ENCODE measurements around the gene TMEM91.
"Not testable (repeated sequence)": the region's sequence is repeated elsewhere in the genome, so short reads cannot be mapped to it uniquely, and the experiment has no call there.

TMEM91 gene

DNA sequence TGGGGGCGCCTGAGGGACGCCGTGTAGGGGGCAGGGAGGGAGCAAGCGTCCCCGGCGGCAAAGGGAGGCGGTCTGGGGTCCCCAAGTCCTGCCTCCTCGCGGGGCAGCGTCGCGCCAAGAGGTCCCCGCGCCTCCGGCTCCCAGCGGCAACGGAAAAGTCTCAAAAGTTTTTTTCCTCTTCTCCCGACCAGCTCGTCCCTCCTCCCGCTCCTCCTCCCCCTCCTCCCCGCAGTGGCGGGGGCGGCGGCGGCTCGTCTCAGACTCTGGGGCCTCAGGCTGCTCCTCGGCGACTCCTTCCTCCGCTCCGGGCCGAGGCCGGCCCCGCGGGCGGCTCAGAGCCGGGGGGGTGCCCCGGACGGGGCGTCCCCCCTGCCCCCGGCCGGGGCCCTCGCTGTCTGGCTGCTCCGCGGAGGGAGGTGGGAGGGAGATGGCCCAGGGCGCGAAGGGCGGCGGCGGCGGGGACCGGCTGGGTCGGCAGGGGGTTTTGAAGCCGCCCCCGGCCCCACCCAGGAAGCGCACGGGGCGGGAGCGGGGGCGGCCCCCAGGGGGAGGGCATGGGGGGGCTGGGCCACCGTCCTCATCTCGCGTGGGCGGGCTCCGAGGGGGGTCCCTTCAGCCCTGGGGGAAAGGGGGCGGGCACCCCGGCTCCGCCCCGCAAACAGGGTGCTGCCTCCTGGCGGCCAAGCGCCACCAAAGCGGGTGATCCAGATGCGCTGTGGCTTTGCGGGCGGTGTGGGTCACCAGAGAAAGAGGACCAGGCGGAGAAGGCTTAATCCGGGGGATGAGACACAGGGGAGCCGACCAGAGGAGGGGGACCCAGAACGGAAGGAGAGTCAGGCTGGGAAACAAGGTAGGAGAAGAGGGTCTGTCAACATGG, 22.6 kb upstream of the TMEM91 start, which contains the start of gene TGFB1:
TSS of gene TGFB1 (minus strand) at position 457 of the 877 bp plus-strand sequence. CDS start 878 bp downstream, outside the sequence.
- no peak for DNase-seq

DNA sequence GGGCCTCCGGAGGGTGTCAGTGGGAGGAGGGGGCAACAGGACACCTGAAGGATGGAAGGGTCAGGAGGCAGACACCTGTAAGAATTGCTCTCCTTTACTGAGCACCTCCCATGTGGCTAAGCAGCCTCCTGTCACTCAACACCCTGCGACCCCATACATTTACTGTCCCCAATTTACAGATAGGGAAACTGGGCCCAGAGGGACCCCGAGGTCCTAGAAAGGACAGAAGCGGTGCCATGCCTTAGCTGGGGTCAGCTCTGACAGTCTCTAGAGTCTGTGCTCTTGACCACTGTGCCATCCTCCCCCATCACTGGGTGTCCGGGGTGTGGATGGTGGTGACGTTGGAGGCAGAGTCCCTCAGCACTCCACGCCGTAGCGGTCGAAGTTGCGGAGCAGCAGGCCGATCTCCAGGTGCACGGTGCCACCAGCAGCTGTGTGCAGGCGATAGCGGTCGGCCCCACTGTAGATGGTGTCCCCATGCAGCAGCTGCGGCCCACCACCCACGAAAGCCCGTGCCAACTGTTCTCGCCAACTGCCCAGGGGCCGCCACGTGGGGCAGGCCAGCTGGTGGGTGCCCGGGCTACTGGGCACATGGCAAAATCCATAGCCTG, 21.9 kb upstream of the TMEM91 start:
- no peak for DNase-seq

DNA sequence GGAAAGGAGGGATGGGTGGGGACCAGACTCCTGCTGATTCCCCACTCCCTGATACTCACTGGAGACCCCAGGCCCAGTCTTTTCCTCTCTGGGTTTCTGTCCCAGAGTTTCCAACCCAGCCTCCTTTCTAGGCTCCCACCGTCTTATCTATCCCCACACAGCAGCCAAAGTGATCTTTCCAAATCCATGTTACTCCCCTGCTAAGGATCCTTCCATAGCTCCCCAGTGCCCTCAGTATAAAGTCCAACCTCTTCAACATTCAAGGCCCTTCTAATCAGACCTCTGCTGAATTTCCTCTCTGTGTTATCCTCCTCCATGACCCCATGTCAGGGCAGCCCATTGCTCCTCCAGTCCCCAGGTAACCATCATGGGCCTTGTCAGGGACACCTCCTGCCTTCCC, 21.3 kb upstream of the TMEM91 start:
- DNase-seq: no peak

DNA sequence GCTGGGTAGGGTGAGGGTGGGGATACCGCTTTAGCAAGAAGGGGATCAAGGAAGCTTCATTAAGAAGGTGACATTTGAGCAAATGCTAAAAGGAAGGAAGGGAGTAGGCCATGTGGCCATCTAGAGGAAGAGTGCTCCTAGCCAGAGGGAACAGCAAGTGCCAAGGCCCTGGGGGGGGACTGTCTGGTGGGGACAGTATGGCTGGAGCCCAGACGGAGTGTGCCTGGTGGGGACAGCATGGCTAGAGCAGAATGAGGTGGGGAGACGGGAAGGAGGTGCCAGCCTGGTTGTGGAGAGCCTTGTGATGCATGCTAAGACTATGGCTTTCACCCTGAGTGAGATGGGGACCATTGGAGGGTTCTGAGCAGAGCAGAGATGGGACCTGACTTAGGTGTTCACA, 20.5 kb upstream of the TMEM91 start:
- no peak for DNase-seq

DNA sequence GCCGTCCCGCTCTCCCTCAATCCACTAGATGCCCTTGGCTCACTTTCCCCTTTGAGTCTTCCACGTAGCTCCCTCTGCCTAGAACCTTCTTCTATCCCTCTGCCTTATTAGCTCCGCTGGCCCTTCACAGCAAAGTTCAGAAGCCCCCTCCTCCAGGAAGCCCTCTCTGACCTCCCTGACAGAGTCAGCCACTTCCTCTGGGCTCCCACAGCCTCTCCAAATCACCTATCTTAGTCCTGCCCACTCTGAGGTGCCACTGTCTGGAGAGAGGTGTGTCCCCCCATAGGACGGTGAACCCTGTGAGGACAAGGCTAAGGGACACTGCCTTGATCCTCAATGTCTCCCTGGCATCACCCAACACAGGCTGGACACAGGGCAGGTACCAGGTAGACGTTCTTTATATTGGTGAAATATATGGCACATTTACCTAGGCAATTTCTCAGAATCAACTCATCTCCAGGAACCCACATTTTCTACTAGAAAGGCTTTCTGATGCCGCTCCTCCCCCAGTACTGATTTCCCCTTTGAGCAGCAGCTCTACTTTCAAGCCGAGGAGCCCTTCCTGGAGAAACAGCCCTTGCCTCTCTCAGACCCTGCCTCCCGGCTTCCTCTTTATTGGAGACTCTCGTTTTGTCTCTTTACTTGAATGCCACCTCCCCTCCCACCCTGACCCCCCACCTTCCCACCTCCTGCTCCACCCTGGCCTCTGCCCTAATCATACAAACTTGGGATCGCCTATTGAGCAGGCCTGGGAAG, 19.2 kb upstream of the TMEM91 start:
- DNase-seq: no peak

DNA sequence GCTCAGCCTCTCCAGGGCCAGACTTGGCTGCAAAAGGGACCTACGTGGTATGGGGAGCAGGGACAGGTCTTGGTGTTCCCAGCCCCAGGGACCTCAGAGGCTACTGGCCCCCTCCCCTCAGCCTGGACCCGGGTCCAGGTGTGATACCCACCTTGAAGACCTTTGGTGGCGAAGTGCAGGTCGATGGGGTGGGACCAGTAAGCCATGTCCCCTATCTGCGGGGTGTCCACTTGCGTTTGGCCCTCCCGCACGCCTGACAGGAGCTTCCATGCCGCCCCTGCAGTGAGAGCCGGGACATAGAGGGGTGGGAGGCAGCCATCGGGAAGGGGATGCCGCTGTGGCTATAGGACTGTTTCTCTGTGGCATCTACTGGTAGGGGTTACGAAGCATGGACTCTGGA, 18.6 kb upstream of the TMEM91 start:
- DNase-seq: no peak

DNA sequence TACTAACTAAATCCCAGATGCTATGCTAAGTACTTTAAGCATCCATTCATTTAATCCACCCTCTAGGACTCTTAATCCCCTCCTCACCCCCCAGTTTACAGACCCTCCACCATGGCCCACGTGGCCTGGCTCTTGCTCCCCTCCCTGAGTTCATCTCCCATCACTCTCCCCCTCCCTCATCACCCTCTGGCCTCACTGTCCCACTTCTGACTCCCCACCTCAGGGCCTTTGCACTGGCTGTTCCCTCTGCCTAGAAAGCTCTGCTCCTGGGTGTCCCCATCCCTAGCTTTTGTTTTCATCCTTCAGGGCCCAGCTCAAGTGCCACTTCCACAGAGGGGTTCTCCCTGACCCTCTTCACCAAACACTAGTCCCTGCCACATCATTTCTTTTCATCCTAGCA, 16.6 kb upstream of the TMEM91 start:
- no peak for DNase-seq

DNA sequence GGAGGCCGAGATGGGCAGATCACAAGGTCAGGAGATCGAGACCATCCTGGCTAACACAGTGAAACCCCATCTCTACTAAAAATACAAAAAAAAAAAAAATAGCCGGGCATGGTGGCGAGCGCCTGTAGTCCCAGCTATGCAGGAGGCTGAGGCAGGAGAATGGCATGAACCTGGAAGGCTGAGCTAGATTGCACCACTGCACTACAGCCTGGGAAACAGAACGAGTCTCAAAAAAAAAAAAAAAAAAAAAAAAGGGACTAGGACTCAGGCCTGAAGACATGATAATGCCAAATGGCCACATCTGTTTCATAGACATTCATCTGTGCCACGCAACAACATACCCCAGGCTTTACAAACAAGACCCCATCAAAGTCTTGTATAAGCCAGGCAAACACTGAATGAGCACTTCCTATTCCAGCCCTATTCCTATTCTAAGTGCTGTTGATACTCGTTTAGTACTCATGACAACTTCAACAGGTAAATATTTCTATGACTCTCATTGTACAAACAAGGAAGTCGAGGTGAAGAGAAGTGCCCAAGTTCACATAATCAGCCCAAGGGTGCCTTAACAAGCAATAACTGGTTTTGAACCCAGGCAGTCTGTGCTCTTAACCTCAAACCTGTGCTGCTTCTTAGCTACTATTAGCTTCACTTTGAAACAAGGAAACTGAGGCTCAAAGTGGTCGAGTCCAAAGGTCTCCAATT, 14.0 kb upstream of the TMEM91 start:
- DNase-seq: no peak

DNA sequence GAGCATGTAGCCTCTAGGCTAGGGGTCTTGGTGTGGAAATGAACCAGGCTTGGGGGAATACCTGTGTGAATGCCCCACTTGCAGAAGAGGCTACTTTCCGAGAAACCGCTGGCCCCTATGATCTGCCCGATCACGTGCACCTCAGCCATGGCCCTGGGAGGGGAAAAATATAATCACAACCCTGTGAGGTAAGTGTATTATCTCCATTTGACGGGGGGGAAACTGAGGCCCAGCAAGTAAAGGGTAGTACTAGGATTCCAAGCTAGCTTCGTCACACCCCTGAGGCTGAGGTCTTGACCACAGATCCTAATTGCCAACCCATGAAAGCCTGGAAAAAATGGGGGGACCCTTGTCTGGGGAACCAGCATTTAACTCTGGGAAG, 13.0 kb upstream of the TMEM91 start:
- DNase-seq: no peak

DNA sequence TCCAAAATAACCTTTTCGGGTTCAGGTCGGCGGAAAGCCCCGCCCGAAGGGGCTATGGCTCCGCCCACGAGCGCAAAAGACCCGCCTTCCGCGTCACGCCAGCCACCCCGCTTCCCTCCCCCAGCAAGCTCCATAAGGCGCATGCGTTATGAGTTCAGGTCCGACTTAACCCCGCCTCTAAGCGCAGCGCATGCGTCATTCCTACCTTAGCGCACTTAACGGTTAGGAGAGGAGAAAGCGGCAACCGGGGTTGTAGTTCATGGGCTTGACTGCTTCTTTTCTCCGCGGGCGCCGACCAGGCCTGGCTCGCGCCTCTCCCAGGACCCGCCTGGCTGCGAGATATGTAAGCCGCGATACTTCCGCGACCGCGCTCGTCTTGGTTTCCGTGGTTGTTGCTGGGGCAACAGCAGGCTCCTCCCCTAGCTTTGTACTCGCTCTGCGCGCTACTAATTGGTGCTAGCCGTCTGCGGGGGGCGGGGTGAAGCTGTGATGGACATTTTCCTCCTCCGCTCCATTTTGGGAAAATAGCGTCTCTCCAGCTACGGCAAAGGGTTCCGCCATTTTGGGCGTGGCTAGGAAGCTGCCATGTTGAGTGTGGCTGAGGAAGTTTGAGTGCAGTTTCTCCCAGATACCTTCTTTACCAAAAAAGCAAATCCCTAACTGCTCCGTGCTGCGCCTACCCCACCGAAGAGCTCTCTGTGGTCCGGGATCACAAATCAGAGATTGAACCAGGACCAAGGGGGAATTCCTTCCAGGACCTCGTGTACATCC, 12.4 kb upstream of the TMEM91 start, which contains the start of gene B9D2:
TSS of gene B9D2 (minus strand) at position 397 of the 771 bp plus-strand sequence. CDS start 630 bp downstream, outside the sequence.
- peak; percentile 98 to 100 for DNase-seq

DNA sequence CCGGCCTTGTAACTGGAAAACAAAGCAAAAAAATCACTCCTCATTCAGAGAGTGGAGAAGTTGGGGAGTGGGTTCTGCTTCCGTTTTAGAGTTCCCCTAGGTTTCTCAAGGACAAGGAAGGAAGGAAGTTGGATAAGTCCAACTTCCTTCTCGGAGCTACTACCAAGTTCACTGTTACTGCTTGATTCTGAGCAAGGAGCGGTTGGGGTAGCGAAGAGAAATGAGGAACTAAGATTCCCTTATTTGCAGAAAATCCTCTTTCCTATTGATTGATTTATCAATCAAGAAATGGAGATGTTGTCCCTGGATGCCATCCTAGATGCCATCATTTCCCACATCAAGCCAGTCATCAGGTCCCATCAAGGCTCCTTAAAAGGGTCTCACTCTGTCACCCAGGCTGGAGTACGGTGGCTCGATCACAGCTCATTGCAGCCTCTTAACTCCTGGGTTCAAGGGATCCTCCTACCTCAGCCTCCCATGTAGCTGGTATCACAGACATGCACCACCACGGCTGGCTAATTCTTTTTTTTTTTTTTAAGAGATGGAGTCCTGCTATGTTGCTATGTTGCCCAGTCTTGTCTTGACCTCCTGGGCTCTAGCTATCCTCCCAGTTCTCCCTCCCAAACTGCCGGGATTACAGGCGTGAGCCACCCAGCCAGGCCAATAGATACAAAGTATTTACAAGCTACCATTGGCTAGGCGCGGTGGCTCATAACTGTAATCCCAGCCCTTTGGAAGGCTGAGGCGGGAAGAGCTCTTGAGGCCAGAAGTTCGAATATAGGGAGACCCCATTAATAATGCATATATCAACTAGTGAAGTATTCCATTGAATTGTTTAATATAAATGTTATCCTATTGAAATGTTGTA, 11.6 kb upstream of the TMEM91 start:
- DNase-seq: no peak

DNA sequence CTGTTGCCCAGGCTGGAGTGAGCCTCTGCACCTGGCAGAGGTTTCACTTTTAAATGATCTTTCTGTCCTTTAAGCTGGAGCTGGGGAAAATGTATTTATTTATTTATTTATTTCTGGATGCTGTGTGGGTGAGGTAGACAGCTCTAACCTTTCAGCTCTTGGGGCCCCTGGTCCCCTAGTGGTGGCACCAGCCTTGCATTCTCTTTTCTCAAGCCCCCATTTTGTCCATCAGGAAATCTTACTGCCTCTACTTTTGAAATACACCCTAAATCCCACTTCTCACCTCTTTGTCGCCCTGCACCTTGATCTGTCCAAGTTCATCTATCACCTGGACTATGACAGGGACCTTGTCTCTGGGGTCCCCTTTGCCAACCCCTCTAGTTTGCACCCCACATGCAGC, 10.2 kb upstream of the TMEM91 start:
- DNase-seq: no peak

DNA sequence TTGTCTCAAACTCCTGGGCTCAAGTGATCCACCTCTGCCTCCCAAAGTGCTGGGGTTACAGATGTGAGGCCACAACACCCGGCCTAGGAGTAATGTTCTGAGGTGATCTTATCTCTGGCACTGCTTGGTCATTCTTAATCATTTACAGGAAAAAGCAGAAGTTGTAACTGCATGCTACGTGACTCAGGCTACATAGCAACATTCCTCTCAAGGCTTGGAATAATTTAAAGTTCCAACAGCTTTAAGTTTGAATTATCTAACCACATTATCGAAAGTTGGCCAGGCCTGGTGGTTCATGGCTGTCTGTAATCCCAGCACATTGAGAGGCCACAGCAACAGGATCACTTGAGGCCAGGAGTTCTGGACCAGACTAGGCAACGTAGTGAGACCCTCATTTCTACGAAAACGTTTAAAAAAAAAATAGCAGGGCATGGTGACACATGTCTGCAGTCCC, 8.5 kb upstream of the TMEM91 start:
- DNase-seq: no peak

DNA sequence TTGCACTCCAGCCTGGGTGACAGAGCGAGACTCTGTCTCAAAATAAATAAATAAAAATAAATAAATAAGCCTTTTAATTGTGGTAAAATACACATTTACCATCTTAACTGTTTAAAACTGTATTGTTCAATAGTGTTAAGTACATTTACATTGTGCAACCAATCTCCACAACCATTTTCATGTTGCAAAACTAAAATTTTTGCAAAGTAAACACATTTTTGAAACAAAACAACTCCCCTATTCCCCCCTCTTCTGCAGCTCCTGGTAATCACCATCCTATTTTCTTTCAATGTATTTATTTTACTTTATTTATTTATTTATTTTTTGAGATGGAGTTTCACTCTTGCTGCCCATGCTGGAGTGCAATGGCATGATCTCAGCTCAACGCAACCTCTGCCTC, 6.6 kb upstream of the TMEM91 start:
- DNase-seq: no peak

DNA sequence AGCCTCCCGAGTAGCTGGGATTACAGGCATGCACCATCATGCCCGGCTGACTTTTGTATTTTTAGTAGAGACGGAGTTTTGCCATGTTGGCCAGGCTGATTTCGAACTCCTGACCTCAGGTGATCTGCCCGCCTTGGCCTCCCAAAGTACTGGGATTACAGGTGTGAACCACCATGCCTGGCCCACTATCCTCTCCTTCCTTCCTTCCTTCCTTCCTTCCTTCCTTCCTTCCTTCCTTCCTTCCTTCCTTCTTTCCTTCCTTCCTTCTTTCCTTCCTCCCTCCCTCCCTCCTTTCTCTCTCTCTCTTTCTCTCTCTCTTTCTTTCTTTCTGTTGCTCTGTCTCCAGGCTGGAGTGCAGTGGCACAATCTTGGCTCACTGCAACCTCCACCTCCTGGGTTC, 5.2 kb upstream of the TMEM91 start:
- not testable (repeated sequence) for DNase-seq

DNA sequence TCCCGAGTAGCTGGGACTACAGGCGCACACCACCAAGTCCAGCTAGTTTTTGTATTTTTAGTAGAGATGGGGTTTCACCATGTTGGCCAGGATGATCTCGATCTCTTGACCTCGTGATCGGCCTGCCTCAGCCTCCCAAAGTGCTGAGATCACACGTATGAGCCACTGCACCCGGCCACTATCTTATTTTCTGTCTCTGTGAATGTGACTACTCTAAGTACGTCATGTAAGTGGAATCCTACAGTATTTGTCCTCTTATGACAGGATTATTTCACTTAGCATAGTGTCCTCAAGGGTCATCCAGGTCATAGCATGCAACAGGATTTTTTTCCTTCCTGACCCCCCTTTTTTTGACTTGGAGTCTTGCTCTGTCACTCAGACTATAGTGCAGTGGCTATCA, 4.8 kb upstream of the TMEM91 start:
- DNase-seq: no peak

DNA sequence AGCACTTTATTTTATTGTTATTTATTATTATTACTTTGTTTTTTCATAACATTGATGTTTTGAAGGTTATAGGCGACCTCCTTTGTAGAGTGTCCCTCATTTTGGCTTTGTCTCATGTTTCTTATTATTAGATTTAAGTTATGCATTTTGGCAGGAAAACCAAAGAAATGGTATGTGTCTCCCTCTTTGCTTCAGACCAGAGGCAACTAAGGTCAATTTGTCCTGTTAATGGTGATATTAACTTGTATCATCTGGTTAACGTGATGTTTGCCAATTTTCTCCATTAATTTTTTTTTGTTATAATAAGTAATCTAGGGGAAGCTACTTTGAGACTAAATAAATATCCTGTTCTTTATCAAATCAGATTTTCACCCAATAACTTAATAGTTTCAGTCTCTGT, 3.8 kb upstream of the TMEM91 start:
- no peak for DNase-seq

DNA sequence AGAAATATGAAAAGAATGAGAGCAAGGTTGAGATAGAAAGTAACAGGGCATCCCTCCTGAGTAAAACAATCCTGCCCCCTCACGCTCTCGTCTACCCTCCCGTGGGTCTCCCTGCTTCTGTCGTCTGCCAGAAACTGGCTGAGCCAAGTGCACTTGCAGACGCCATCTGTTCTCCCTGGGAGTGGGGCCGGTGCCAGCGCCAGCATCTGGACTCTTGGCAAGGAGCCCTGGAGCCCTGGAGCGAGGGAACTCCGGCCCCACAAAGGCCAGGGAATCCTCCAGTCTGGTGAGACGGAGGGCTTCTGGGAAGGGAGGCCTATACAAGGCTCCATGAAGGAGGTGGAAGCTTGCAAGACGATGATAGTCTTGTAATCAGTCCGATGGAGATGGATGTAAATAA, 2.3 kb upstream of the TMEM91 start:
- DNase-seq: peak; percentile 26 to 63

DNA sequence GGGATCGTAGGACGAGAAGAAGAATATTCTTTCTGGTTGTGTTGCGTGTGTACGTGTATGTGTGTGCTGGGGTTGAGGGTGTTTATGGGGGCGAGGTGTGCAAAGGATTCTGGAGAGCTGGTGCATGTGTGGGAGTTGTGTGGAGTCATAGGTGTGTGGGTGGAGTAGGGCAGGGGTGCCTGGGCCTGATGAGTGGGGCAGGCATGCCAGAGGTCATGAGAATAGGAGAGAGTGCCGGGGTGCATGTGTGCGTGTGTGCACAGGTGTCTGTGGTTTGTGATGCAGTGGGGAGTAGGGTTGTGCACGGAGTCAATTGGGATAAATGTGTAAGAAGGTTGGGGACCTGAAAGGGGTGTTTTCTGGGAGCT, 649 bp downstream of the TMEM91 start:
- no peak for DNase-seq

DNA sequence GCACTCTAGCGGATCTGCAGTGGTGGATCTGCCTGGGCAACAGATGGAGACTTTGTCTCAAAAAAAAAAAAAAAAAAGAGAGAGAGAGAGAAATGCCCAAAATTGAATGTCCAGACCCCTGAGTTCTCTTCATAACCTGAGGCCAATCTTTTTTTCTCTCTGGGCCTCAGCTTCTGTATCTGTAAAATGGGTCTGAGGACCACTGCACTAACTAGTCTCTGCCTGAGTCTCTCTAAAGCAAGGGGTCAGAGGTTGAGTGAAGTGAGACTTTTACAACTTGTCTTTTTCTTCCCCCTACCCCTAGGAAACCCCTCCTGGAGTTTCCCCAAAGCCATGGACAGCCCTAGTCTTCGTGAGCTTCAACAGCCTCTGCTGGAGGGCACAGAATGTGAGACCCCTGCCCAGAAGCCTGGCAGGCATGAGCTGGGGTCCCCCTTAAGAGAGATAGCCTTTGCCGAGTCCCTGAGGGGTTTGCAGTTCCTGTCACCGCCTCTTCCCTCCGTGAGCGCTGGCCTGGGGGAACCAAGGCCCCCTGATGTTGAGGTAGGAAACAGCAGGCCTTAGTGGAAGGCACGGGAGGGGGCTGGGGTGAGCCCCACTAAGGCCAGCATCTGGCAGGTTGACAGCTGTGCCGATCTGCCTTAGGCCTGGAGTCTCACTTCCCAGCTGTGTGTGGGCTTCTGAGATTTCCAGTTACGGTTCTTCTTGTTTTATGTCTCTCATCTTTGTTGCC, 1.8 kb downstream of the TMEM91 start:
- no peak for DNase-seq

Measured in NCI-H187 (cell line).